Fibroblast of skin of left biceps (primary cell): ENCODE data around the gene ENKD1.
"Not testable (repeated sequence)": the region's sequence is repeated elsewhere in the genome, so short reads cannot be mapped to it uniquely, and the experiment has no call there.

ENCODE experiments used
- DNase-seq, 2 experiments: peaks; one replicate each; pipeline ENCODE4 v3.0.0-alpha.2; 2013; ENCODE audit warnings: low read depth in 2 of 2

The ENKD1 gene, protein sequence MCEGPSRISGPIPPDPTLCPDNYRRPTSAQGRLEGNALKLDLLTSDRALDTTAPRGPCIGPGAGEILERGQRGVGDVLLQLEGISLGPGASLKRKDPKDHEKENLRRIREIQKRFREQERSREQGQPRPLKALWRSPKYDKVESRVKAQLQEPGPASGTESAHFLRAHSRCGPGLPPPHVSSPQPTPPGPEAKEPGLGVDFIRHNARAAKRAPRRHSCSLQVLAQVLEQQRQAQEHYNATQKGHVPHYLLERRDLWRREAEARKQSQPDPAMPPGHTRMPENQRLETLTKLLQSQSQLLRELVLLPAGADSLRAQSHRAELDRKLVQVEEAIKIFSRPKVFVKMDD

DNA sequence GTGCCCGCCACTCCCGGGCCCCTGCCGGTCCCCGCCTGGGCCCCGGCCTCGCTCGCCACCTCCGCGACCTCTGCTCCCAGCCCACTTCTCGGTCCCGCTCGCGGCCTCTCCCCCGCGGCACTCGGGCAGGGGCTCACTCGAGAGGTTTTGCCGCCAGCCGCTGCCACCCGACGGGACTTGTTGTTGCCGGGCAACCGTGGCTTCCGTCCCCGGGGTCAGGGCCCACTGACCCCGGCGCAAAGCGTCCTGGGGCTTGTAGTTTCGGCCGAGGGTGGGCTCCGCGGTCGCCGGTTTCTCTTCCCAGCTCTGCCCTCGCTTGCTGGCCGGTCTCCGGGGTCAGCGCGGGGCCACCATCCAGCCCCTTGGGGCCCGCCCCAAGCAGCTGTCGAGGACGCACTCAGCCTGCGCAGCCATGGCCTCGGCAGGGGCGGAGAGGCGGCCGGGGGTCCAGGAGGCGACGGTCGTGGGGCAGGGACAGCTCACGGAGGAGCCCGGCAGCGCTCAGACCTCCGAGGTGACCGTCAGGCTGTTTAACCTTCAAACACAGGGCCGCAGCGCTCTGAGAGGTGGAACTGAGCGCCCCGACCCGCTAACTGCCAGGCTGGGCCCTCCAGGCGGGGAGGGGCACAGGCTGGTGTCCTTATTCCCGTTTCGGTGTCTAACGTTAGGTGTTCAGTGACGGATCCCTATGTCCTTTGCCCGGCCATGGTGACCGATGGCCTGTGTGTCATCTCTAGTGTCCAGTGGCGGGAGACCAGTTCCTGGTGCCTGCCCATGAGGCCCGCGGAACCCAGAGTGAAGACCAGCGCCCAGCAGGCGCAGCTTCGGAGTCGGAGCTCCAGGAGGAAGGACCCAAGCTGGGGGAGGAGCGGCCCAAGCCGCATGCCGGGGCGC, at the start of gene ENKD1, which contains the start of gene C16orf86:
Gene ENKD1, minus strand, starts transcription at position 192 of the 894 bp plus-strand sequence. CDS start 308 bp downstream, outside the sequence.
Gene C16orf86, plus strand, starts transcription at position 256 of the 894 bp plus-strand sequence. Its CDS starts 157 bp downstream, at position 413.
- peak; percentile 19 to 29 for DNase-seq

DNA sequence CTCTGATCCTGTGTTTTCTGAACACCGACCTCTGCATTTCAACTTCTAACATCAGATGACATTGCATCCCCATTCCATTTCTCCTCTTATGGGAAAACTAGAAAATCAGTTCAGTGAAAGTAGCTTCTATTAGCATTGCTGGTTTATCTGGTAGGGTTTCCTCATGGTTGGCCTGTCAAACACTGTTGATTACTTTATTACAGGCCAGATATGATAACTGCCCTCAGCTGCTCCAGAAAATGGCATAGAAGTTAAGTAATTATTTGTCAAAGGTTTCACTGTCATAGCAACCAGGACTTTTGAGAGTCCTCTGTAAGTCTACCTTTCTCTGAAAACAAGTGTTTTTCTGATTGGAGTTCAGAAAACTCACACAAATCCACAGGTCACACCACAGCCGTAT, 49.5 kb upstream of the ENKD1 start:
- no peak for DNase-seq

DNA sequence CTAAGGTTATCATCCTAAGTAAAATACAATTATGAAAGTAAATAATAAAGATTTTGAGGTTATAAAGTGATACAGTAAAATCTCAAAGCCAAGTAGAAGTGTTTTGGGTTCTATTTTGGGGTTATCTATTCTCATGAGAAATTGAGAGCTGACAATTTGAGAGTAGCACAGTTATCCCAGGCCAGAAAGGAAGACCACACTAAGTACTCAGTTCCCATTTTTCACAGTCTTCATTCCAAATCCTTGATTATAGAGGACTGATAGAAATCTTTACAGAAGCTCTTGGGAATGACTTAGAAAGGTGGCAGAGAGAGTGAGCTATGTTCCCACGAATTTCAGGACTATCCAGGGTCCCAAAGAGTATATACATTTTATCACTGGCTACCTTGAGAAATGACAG, 48.0 kb upstream of the ENKD1 start:
- no peak for DNase-seq

DNA sequence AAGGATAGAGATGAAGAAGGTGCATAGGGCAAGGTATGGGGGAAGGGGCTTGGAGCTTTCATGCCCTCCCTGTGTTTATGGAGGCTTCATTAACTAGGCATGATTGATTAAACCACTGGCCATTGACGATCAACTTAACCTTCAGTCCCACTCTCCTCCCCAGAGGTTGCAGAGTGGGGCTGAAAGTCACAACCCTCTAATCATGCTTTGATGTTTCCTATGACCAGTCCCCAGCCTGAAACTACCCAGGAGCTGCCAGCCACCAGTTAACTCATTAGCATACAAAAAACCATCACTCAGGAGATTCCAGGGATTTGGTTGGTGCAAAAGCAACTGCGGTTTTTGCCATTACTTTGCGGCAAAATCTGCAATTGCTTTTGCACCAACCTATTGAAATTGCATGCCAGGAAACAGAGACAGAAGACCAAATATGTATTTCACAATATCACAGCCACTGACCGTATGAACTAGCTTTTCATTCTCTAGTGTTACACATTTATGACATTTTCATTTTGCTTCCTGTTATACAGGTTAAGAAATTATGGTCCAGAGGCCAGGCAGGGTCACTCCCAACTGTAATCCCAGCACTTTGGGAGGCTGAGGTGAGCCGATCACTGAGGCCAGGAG, 47.2 kb upstream of the ENKD1 start:
- no peak for DNase-seq

DNA sequence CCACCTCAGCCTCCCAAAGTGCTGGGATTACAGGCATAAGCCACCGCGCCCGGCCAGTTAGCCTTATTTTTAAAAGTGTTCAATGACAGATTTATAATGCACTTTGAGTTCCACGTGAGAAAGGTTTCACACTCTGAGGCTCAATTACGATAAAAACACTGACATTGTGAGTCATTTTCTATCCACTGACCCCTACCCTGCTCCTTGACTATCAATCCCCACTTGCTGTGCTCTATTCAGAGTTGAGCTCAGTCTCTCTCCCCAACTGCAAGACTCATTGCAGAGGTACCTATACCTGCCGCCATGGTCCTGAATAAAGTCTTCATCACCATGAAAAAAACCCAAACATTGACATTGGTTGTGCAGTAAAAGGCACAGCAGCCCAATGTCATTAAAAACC, 44.1 kb upstream of the ENKD1 start:
- DNase-seq, result no peak

DNA sequence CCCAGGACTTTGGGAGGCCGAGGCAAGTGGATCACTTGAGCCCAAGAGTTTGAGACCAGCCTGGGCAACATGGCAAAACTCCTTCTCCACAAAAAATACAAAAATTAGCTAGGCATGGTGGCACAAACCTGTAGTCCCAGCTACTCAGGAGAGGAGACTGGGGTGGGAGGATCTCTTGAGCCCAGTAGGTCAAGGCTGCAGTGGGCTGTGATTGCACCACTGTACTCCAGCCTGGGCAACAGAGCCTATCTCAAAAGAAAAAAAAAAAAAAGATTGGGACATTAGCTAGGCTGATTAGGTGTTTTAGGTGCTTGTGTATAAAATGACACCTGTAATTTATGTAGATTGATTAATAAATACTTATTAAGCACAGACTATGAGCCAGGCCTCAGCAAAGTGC, 42.5 kb upstream of the ENKD1 start:
- DNase-seq, result no peak

DNA sequence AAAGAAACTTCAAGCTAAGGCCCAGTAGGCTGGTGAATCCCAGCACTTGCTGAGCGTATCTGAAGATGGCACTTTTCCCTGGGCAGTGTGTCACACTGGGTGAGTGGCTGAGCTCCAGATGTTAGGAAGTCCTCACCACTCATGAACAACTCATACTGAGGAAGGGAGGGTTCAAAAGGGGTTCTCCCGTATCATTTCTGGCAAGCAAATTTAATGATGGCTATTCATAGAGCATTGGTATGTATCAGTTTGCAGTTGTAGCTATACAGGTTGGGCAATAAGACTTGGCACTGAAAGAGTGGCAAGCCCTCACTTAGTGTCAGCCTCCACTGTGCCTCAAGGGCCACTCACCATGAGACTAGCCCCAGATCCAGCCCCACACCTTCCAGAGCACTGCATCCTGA, 41.8 kb upstream of the ENKD1 start:
- DNase-seq, result no peak

DNA sequence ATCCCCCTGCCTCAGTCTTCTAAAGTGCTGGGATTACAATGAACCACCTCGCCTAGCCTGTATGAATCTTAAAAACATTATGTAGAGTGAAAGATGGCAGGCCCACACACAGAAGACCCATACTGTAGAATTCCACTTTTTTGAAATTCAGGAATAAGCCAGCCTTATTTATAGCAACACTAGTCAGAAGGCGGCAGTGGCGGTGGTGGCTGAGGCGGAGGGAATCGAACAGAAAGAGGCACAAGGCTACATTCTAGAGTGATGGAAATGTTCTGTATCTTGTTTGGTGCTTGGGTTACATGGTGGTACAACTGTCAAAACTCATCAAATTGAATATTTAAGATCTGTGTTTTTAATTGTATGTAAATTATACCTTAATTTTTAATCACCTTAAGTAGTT, 41.2 kb upstream of the ENKD1 start:
- no peak for DNase-seq

DNA sequence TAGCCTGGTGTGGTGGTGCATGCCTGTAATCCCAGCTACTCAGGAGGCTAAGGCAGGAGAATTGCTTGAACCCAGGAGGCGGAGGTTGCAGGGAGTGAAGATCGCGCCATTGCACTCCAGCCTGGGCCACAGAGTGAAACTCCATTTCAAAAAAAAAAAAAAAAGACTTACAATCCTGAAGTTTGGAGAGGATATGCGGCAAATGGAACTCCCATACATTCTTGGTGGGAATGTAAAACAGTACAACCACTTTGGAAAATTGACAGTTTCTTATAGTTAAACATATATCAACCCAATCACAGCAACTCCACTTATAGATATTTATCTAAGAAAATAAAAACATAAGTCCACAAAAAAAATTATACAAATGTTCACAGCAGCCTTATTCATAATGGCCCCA, 40.7 kb upstream of the ENKD1 start:
- DNase-seq, result no peak

DNA sequence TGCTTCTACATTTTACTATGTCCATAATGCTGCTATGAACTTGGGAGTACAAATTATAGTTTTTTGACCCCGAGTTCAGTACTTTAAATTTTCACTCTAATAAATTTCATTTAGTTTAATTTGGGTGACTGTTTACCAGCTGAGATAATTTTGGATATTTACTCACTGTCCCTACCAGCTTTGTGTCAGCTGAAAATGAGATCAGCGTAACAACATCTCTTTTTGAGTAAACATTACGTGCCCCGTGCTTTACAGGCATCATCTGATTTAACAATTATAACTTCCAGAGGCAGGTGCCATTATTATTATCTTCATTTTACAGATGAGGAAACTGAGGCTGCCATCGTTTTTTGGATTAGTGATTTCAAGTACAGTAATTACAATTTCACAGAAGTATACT, 37.6 kb upstream of the ENKD1 start:
- no peak for DNase-seq

DNA sequence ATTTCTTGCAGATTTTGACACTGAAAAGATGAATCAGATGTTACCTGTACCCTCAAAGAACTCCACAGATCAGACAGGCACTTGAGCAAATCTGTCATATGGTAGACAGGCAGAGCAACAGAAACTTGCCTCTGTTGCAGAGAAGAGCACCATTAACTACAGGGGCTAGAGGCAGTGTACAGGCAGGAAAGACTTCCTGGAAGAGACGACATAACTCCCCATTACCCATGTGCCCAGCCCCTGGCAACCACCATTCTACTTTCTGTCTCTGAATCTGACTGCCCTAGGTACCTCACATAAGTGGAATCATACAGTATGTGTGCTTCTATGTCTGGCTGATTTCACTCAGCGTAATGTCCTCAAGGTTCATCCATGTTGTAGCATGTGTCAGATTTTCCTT, 37.1 kb upstream of the ENKD1 start:
- DNase-seq, result no peak

DNA sequence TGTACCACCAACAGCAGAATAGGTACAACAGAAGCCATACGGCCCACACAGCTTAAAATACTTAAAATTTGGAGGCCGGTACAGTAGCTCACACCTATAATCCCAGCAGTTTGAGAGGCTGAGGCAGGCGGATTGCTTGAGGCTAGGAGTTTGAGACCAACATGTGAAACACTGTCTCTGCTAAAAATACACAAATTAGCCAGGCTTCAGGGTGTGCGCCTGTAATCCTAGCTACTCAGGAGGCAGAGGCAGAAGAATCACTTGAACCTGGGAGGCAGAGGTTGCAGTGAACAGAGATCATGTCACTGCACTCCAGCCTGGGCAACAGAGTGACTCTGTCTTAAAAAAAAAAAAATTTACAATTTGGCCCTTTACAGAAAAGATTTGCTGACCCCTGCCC, 35.6 kb upstream of the ENKD1 start:
- DNase-seq, result no peak

DNA sequence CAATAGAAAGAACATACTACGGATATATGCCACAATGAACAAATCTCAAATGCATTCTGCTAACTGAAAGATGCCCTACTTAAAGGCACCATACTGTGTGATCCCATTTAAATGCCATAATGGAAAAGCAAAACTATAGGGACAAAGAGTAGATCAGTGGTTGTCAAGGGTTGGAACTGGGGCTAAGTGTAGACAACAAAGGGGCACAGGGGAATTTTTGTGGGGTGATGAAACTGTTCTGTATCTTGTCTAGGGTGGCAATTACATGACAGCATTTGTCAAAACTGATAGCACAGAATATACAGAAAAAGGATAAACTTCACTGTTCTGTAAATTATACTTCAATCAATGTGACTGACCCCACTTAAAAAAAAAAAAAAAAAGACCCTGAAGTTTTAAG, 34.9 kb upstream of the ENKD1 start:
- DNase-seq, result no peak

DNA sequence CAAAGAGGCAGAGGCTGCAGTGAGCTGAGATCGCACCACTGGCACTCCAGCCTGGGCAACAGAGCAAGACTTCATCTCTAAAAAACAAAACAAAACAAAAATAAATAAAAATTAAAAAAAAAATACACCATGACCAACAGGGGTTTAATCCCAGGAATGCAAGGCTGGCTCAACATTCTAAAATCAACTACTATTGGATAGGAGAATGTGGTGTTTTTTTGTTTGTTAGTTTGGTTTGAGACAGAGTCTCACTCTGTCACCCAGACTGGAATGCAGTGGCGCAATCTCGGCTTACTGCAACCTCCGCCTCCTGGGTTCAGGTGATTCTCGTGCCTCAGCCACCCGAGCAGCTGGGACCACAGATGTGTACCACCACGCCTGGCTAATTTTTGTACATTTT, 32.7 kb upstream of the ENKD1 start:
- no peak for DNase-seq

DNA sequence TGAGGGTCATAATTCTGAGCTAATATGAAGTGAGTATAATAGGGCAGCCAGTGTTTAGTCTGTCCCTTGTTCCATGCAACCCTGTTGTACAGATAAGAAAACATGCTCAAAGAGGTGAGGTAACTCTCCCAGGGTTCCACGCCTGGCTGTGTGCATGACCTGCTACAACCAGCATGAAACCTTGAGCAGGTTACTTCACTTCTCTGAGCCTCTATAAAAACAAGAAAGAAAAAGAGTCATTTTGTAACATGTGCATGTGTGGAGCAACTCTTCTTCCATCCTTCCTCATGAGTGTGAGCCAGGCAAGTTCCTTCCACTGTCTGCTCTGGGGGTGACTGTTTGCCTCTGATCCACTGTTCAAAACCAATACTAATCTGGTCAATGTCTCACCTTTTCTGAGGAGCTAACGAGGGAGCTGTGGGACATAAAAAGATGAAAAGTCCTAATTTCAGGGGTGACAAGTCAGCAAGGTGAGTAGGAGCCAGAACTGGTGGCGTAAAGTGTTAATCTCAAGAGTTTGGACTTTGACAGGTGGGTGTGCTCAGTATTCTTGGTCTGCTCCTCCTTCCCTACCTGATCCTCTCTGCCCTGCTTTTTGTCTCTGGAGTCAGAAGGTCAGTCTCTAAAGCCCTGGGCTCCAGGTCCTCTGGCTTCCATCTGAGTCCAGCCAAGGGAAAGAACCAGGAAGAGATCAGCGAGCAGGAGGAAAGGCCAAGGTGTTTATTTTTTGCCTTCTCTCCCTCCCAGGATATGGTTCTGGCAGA, 31.1 kb upstream of the ENKD1 start:
- DNase-seq, result no peak

DNA sequence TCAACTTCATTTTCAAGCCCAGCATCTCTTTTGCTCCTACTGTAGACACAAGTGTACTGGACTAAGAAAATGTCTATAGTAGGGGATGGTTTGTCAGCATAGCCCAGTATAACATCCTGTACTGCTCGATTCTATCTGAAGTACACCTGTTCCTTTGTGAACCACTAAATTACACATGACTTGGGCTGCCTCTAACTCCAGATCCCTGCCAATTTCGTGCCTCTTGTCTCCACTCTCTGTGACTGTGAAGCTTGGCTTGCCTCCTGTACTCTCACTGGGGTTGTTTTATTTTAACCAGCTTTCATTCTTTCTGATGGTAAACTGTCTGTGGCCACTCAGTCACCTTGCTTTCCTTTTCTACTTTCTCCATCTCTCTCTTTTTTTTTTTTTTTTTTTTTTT, 28.1 kb upstream of the ENKD1 start:
- no peak for DNase-seq

DNA sequence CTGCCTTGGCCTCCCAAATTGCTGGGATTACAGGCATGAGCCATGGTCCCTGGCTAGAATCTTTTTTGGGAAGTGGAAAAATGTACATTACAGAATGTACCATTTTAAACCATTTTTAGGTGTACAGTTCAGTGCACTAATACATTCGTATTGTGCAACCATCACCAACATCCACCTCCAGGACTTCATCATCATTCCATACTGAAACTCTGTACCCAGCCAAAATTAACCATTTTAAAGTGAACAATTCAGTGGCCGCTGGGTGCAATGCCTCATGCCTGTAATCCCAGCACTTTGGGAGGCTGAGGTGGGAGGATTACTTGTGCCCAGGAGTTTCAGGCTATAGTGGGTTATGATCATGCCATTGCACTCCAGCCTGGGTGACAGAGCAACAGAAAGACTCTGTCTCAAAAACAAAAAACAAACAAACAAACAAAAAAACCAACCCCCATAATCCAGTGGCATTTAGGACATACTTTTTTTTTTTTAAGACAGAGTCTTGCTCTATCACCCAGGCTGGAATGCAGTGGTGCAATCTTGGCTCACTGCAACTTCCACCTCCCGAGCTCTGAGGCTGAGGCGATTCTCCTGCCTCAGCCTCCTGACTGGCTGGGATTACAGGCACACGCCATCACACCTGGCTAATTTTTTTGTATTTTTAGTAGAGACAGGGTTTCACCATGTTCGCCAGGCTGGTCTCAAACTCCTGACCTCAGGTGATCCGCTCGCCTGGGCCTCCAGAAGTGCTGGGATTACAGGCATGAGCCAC, 27.2 kb upstream of the ENKD1 start:
- DNase-seq, result not testable (repeated sequence)

DNA sequence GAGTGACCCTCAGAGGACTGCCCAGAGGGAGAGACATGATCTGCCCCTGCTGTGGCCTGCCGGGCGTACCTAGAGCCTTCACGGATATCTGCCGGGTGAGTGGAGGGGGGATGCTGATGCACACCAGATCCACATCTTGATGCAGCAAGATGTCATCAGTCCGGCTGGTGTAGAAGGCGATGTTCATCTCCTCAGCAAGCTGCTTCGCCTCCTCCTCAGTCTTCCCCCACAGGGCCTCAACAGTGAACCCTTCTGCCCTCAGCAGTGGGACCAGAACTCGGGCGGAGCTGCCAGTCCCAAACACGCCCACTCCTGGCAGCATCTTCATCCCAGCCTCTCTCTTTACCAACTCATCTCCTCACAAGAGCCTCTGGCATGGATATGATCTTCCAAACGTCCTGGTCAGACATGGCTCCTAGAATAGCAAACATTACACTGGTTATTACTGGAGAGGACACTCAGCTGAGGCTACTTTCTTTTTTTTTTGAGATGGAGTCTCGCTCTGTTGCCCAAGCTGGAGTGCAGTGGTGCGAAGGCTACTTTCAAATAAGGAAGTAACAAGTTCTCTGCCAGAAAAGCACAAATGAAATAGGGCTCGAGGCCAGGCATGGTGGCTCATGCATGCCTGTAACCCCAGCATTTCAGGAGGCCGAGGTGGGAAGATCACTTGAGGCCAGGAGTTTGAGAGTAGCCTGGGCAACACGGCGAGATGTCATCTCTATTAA, 19.0 kb upstream of the ENKD1 start:
- no peak for DNase-seq

DNA sequence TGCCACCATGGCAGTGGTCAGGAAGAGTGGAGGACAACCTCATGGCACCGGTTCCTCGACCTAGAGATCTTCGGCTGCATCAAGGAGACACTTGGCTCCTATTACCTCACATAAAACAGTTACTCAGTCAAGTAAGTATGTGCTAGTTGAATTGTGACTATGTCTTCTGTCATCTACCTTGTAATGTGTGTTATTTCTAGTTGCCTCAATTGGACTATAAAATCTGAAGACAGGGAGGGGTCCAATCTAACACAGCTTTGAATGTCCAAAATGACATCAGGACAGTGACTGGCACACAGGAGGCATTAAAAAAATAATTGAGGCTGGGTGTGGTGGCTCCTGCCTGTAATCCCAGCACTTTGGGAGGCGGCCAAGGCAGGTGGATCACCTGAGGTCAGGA, 17.2 kb upstream of the ENKD1 start:
- no peak for DNase-seq
